Measurements from ENCODE around the gene HRH2.
"Not testable (repeated sequence)": the region's sequence is repeated elsewhere in the genome, so short reads cannot be mapped to it uniquely, and the experiment has no call there.

Gene HRH2

DNA sequence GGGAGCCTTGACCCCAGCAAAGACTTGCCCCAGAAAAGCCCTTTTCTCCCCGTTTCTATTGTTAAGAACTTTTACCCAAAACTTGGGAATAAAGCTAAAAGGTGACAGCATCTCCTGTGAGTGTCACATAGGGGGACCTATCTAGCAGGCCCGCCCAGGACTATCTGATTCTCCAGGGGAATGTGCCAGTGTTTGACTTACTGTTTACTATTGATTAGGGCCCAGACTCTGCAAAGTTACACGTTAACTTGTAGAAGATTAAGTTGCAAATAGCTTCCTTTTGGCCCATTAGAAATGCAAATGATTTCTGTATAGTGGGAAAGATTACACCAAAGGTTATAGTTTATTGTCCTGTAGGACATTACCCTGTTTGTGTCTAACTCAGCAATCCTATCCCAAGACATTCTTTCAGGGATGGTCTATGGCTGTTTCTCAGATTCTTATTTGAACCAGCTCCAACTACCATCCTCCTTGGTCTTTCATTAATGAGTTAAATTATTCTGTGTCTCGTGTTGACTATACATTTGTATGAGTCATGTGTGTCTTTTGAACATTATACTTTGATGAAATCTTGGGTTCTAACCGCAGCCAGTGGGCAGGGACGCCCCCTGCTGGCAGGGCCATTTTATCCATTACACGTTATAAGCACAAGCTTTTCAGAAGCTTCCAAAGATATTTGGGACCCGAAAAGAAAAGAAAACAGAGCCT is 60.7 kb downstream of the HRH2 start:
- no peak overlapping the region for H3K4me3 ChIP-seq (replicated peaks in 1 of 2; ENCODE audit: low read depth in 2 of 2, low read length in 2 of 2)
- DNase-seq (ENCODE audit: low read depth in 2 of 2): peak; percentile 27 to 38
- peak; percentile 38 for TF ChIP-seq CTCF (IDR thresholded peaks at IDR 0.05; ENCODE audit: low read depth, low read length)

GRCh38 chr5:175719109-175719432 is 61.2 kb downstream of the HRH2 start:
- DNase-seq (ENCODE audit: low read depth in 2 of 2): not testable (repeated sequence)

DNA sequence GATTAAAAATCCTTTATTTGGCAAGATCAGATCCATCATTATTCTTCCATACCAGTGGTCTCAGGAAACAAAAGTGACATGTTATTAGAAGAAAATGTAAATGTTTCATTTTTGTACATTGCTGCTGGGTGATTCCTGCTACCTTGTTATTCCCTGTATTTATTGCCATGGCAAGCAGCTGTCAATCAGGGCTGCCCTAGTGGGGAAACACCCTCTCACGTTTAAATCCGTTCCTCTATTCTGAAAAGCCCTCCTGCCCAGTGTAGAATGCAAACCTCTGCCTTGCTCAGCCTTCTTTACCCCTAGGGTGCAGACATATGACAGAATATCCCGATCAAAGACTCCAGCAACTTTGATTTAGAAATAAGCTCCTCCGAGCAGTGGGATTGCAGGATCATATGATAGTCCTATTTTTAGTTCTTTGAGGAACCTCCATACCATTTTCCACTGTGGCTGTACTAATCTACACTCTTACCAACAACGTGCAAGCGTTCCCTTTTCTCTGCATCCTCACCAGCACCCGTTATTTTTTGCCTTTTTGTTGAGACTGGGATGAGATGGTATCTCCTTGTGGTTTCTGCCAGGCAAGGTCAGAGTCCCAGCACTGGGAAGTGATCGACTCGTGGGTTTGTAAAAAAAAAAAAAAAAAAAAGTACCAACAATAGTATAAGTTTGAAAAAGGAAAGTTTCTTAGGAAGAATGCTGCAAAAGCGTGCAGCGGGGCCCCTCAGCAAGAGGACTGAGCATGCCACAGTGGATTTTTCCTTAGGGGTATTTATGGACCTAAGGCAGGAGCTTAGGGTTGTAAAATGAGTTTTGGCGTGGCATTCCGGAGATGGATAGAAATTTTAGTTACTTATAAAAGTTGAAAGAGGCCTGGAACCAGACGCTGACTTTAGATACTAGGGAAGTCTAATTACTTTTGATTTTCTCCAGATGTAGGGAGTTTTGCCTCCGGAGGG is 66.7 kb downstream of the HRH2 start:
- no peak for TF ChIP-seq CTCF (IDR thresholded peaks at IDR 0.05; ENCODE audit: low read depth, low read length)
- no peak for DNase-seq (ENCODE audit: low read depth in 2 of 2)
- no peak overlapping the region for H3K4me3 ChIP-seq (replicated peaks in 1 of 2; ENCODE audit: low read depth in 2 of 2, low read length in 2 of 2)

More at GRCh38 chr5:175719109-175719432, 61.2 kb downstream of the HRH2 start:
- H3K4me3 ChIP-seq (replicated peaks in 1 of 2; ENCODE audit: low read depth in 2 of 2, low read length in 2 of 2): not testable (repeated sequence)

DNA sequence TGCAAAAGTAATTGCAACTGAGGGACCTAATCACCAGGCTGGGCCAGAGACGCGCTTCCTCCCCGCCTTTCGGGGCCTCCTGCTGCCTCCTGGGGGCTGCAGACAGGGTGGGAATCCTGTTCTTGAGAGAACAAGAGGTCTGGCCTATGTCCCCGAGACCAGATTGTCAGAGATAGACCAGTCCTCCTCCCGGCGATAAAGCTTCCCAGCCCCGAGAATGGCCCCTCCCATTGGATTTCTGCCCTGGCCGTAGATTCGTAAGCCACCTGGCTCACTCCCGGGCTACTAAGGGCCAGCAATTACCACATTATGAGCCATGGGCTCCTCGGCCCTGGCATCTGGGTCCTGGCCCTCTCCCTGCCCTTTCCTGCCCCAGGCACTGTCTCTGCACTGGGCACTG is 70.4 kb downstream of the HRH2 start:
- no peak for TF ChIP-seq CTCF (IDR thresholded peaks at IDR 0.05; ENCODE audit: low read depth, low read length)
- no peak overlapping the region for H3K4me3 ChIP-seq (replicated peaks in 1 of 2; ENCODE audit: low read depth in 2 of 2, low read length in 2 of 2)
- no peak for DNase-seq (ENCODE audit: low read depth in 2 of 2)

GRCh38 chr5:175728885-175729828 is 71.3 kb downstream of the HRH2 start:
- TF ChIP-seq CTCF (IDR thresholded peaks at IDR 0.05; ENCODE audit: low read depth, low read length): peak; percentile 8
- peak in 1 of 2 donors; percentile 14 for DNase-seq (ENCODE audit: low read depth in 2 of 2)
- H3K4me3 ChIP-seq (replicated peaks in 1 of 2; ENCODE audit: low read depth in 2 of 2, low read length in 2 of 2): no peak overlapping the region

DNA sequence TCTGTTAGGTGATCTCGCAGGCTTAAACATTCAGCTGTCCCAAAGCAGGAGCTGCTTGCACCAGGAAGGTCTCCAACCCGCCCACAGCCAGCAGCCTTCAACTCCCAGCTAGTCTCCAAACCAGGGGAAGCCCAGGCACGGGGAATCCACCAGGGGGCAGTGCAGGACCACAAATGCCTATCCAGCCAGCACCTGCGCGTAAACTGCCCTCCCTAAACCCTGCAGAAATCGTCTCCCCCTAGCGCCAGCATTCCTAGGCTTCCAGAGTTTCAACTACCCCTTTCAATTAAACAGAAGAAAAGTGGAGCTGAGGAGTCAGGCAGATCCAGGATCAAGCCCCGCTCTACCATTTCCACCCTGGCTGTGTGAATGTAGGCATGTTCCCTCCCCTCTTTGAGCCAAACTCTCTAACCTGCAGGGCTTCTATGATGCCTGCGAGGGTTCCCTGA is 72.0 kb downstream of the HRH2 start:
- TF ChIP-seq CTCF (IDR thresholded peaks at IDR 0.05; ENCODE audit: low read depth, low read length): peak; percentile 94
- DNase-seq (ENCODE audit: low read depth in 2 of 2): peak; percentile 92
- no peak overlapping the region for H3K4me3 ChIP-seq (replicated peaks in 1 of 2; ENCODE audit: low read depth in 2 of 2, low read length in 2 of 2)
